Measurements from ENCODE around the gene TPRG1. TPM values are rescaled to one million over a fixed set of nuclear protein-coding genes. Genes with fewer than 3 reads are reported as not detected.

The TPRG1 gene
- total RNA-seq, 4 donors from 2014 or later = 11.7 to 37.3 (median 14.8) TPM

DNA sequence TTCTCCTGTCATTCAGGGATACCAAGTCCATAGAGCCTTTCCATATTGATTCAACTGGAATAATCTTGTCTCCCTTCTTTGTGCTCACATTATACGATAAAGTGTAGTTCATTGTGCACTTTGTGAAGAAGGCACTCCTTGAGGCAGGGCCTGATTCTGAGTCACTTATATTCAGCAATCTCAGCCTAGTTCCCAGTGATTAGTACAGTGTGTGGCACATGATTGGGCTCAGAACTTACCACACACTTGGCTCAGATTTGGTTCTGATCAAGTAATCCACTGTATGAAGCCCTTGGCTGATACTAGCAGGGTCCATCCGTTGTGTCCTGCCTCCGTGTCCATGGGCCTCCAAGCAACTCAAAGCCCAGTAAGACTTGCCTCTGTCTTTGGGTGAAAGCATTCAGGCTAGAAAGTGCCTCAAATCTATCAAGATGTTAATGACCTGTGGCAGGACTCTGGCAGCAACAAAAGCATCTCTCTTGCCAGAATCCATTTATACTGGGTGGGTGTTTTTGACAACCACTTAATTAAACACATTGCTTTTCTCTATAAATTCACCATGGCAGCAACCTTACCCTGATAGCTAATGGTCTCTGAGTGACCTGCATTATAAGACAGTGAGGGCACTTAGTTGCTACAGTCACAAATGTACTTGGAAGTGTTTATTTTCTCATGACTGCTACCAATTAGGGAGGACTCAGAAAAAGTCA is 51.3 kb downstream of the TPRG1 start:
- Histone ChIP-seq H3K9me3 (no peaks in the 10 kb centered on the region), H3K4me1 (no peaks in the 10 kb centered on the region), H3K27ac (no peak overlapping the region), H3K27me3 (no peaks in the 10 kb centered on the region), H3K4me3 (no peak overlapping the region), H3K36me3 (no peaks in the 10 kb centered on the region)
- TF ChIP-seq POLR2A (IDR thresholded peaks at IDR 0.05) (no peak), CTCF (IDR thresholded peaks at IDR 0.05) (no peak), EP300 (IDR thresholded peaks at IDR 0.05) (no peak)
- no peak for DNase-seq (ENCODE audit: low spot score in 2 of 2)
- WGBS, 2 donors = 63 to 65% methylated on average over 3 of the region's 3 CpGs

DNA sequence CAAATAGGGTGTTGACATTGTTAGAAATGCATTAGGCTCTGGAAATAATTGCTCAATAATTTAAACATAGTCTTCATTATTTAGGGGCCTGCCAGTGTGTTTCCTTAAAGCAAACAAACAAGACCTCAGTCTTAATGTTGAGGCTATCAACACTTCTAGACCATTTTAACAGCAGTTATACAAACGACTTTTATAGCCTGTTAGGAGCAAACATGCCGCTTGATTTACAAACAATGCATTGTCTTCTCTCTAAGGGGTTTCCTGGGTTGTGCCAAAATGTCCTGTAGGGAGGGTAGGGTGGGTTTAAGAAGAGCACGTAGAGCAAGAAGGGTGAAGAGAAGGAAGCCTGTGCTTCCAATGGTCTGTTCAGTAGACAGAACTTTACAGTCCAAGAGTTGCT is 53.7 kb downstream of the TPRG1 start:
- H3K9me3 ChIP-seq = no peaks in the 10 kb centered on the region
- no peaks in the 10 kb centered on the region for H3K4me1 ChIP-seq
- TF ChIP-seq CTCF (IDR thresholded peaks at IDR 0.05) (no peak), POLR2A (IDR thresholded peaks at IDR 0.05) (no peak), EP300 (IDR thresholded peaks at IDR 0.05) (no peak)
- H3K4me3 ChIP-seq = no peak overlapping the region
- no peaks in the 10 kb centered on the region for H3K36me3 ChIP-seq
- H3K27me3 ChIP-seq = no peaks in the 10 kb centered on the region
- 42 to 47% methylated on average over 3 of the region's 3 CpGs for WGBS, 2 donors
- no peak overlapping the region for H3K27ac ChIP-seq
- no peak for DNase-seq (ENCODE audit: low spot score in 2 of 2)

GRCh38 chr3:189227249-189227648 is 55.5 kb downstream of the TPRG1 start:
- no peak for TF ChIP-seq POLR2A (IDR thresholded peaks at IDR 0.05)
- no peak for TF ChIP-seq EP300 (IDR thresholded peaks at IDR 0.05)
- TF ChIP-seq CTCF (IDR thresholded peaks at IDR 0.05) = no peak
- Histone ChIP-seq H3K4me1 (no peaks in the 10 kb centered on the region), H3K27me3 (no peaks in the 10 kb centered on the region), H3K36me3 (no peaks in the 10 kb centered on the region), H3K9me3 (no peaks in the 10 kb centered on the region), H3K4me3 (no peak overlapping the region), H3K27ac (no peak overlapping the region)
- WGBS, 2 donors = 71 to 77% methylated on average over 3 of the region's 3 CpGs
- no peak for DNase-seq (ENCODE audit: low spot score in 2 of 2)

GRCh38 chr3:189229196-189229828 is 57.5 kb downstream of the TPRG1 start:
- TF ChIP-seq POLR2A (IDR thresholded peaks at IDR 0.05) (no peak), EP300 (IDR thresholded peaks at IDR 0.05) (no peak), CTCF (IDR thresholded peaks at IDR 0.05) (no peak)

DNA sequence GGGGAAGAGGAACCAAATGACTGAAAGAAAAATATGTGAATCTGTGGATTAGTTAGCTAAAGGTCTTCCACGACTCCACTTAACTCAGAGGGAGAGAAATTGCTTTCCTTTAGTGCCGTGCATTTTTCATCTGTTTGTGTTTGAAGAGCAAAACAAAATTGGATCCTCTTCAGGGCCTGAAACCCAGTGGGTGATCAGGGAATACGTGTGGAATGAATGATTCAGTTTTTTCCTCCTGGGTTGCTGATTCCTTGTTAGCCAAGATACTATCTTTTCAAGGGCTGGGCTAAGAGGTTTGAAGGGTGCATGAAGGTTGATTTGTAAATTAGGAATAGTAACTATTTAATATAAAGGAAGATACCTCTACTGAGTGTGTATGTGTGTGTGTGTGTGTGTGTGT is 61.0 kb downstream of the TPRG1 start:
- Histone ChIP-seq H3K4me3 (no peak overlapping the region), H3K27me3 (no peaks in the 10 kb centered on the region), H3K27ac (peak overlapping the region in 1 of 4 donors; percentile 11), H3K4me1 (peaks cover 0 to 5% (median 0%) of the 10 kb centered on the region in 4 donors), H3K9me3 (no peaks in the 10 kb centered on the region), H3K36me3 (no peaks in the 10 kb centered on the region)
- WGBS, 2 donors = 53 to 60% methylated on average over 3 of the region's 3 CpGs
- TF ChIP-seq EP300 (IDR thresholded peaks at IDR 0.05) (no peak), POLR2A (IDR thresholded peaks at IDR 0.05) (no peak), CTCF (IDR thresholded peaks at IDR 0.05) (no peak)
- no peak for DNase-seq (ENCODE audit: low spot score in 2 of 2)

More at GRCh38 chr3:189229196-189229828, 57.5 kb downstream of the TPRG1 start:
- 56 to 61% methylated on average over 5 of the region's 5 CpGs for WGBS, 2 donors
- no peak overlapping the region for H3K4me3 ChIP-seq
- H3K27ac ChIP-seq = no peak overlapping the region
- no peaks in the 10 kb centered on the region for H3K27me3 ChIP-seq
- peaks cover 0 to 5% (median 0%) of the 10 kb centered on the region in 4 donors for H3K4me1 ChIP-seq
- no peak for DNase-seq (ENCODE audit: low spot score in 2 of 2)
- H3K9me3 ChIP-seq = no peaks in the 10 kb centered on the region
- H3K36me3 ChIP-seq = no peaks in the 10 kb centered on the region
